Muscle layer of duodenum (tissue), 2 donors: ENCODE measurements around the gene QSOX2.

ENCODE experiments used
- H3K27ac ChIP-seq: one replicate; pipeline ENCODE4 v1.7.0; 2013; ENCODE audit warnings: mild to moderate bottlenecking, low read length
- H3K27me3 ChIP-seq: one replicate; pipeline ENCODE4 v1.7.0; 2013; ENCODE audit warnings: low read depth, mild to moderate bottlenecking, control low read depth, low read length
- H3K36me3 ChIP-seq, 2 donors: one replicate each; pipeline ENCODE4 v1.7.0; 2013; ENCODE audit warnings: low read length in 2 of 2, control low read depth in 1 of 2, mild to moderate bottlenecking in 1 of 2; ENCODE audit not compliant: insufficient read depth in 2 of 2, control insufficient read depth in 1 of 2
- H3K4me1 ChIP-seq, 2 donors: one replicate each; pipeline ENCODE4 v1.7.0; 2013; ENCODE audit warnings: low read length in 2 of 2, mild to moderate bottlenecking in 2 of 2, control low read depth in 1 of 2, moderate library complexity in 1 of 2; ENCODE audit not compliant: insufficient read depth in 2 of 2, control insufficient read depth in 1 of 2
- H3K4me3 ChIP-seq, 2 donors: one replicate each; pipeline ENCODE4 v1.7.0; 2013; ENCODE audit warnings: low read length in 2 of 2, low read depth in 1 of 2, mild to moderate bottlenecking in 1 of 2
- H3K9me3 ChIP-seq, 2 donors: one replicate each; pipeline ENCODE4 v1.7.0; 2013; ENCODE audit warnings: low read length in 2 of 2, control low read depth in 1 of 2, mild to moderate bottlenecking in 1 of 2; ENCODE audit not compliant: control insufficient read depth in 1 of 2
- donor health status: healthy.

QSOX2 gene

DNA sequence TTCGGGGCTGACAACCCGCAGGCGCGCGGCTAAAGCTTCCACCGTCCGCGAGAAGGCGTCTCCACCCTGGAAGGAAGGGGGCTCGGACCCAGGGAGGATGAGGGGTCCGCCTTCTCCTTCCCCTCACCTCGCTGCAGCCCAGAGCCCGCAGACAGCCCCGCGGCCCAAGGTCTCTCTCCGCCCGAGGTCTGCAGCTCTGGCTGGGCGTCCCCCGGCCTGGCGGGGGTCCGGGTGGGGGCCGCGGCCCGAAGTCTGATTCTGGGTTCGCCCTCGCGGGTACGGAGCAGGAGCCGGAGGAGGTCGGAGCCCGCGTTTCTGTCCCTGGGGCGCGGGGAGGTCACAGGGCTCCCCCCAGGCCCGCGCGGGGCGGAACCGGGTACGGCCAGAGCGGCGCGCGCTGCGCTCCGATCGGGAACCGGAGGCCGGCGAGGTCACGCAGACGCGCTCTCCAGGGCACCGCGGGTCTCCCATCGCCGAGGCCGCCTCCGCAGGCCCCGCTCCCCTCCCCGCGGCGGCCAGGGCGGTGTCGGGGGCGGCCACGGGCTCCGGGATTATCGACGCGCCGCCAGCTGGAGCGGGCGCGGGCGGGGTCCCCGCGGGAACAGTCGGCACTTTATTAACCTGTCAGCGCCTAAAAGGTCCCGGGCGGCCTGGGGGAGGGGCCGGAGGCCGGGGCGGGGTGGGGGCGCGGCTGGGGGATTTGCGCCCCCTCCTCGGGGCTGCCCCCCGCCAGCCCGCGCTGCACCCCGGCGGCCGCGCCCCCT, 52.3 kb downstream of the QSOX2 start:
- H3K4me3 ChIP-seq = no peak overlapping the region
- no peaks in the 10 kb centered on the region for H3K36me3 ChIP-seq
- no peaks in the 10 kb centered on the region for H3K9me3 ChIP-seq
- no peak overlapping the region for H3K27ac ChIP-seq
- H3K4me1 ChIP-seq = peaks cover 0 to 15% of the 10 kb centered on the region in 2 donors
- H3K27me3 ChIP-seq = peaks cover 29% of the 10 kb centered on the region

DNA sequence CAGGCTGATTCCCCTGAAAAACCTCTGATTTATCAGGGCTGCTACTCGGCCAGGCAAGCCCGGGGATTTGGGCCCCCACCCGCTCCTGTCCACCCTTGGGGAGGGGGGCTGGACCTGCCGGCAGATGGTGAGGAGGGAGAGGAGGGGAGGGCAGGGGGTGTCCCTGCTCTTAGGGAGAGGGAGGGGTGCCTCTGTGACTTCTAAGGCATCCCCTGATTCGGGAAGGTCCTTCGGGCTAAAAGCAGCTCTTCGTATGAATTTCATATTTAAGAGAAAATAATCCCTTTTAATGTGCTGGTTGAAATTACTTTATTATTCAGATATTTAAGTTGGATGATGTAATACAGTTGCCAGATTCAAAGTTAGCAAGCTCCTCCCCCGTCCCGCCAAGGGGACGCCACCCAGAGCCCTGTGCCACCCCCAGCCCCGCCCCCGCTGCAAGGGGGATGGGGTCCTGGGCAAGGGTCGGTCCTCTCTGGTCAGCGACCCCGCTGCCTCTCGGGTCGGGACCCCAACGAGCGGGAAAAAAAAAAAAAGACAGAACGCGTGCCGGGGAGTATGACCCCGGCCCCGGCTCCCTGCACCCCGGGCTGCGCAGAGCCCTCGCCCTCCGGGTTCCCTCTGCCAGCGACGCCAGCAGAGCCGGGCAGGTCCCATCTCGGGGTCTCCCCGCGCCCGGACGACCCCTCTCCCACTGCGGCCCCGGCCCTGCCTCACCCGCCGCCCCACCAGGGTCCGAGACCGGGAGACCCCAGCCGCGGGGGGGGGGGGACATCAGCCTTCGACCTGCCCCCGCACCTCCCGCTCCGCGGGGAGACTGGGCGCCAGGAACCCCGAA, 53.1 kb downstream of the QSOX2 start:
- H3K4me1 ChIP-seq = peaks cover 0 to 12% of the 10 kb centered on the region in 2 donors
- H3K4me3 ChIP-seq = no peak overlapping the region
- H3K27me3 ChIP-seq = peaks cover 21% of the 10 kb centered on the region
- no peaks in the 10 kb centered on the region for H3K36me3 ChIP-seq
- no peak overlapping the region for H3K27ac ChIP-seq
- H3K9me3 ChIP-seq = no peaks in the 10 kb centered on the region

DNA sequence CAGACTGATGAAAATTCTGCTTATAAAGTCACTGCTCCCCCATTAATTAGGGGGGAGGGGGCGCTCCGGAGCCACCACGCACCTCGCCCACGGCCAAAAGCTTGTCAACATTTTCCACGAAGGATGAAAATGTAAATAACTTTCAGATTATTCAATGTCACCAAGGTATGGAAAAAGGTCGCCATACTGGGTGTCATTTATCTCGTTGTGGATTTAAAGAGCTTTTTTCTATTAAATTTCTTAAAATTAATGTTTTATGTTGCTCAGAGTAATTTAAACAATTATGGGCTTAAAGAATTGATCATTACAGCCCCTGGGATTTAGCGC, 53.7 kb downstream of the QSOX2 start:
- H3K4me3 ChIP-seq = no peak overlapping the region
- H3K36me3 ChIP-seq = no peaks in the 10 kb centered on the region
- H3K4me1 ChIP-seq = peaks cover 0 to 12% of the 10 kb centered on the region in 2 donors
- H3K27ac ChIP-seq = no peak overlapping the region
- no peaks in the 10 kb centered on the region for H3K9me3 ChIP-seq
- peaks cover 20% of the 10 kb centered on the region for H3K27me3 ChIP-seq

DNA sequence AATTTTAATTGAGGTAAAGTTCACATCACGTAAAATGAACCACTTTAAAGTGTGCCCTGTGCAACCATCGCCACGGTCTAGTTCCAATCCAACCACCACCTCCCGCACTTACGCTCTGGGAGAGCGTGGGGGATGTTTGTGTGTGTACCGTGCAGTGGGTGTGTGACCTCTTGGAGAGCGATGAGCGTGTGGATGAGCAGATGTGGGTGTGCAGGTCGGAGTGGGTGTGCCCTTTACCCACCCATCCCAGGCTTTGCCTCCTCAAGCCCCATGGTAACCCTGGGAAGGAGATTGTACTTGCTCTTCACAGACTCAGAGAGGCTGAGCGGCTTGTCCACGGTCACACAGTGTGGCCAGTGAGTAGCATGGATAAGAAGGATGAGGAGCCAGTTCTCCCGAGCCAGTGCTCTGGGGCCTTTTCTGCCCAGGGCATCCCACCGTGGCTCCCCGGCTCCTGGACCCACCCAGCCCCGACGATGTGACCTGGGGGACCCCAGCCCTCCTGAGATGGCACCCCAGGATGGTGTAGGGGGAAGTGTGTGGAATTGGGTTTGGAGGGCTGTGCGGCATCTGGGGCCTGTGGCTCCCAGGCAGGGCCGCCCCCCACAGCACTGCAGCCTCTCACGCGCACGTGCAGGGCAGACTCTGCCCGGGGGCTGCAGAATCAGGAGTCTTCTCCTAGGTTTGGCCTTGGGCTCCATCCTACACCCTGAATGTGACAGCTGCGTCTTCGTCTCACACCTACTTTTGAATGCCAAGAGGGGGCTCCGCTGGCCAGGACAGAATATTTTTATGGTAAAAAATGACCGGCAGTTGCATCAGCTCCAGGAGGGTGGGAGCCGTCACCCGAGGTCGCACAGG, 54.3 kb downstream of the QSOX2 start:
- Histone ChIP-seq H3K4me3 (no peak overlapping the region), H3K4me1 (peaks cover 0 to 12% of the 10 kb centered on the region in 2 donors), H3K27me3 (peaks cover 14% of the 10 kb centered on the region), H3K27ac (no peak overlapping the region), H3K36me3 (no peaks in the 10 kb centered on the region), H3K9me3 (no peaks in the 10 kb centered on the region)

DNA sequence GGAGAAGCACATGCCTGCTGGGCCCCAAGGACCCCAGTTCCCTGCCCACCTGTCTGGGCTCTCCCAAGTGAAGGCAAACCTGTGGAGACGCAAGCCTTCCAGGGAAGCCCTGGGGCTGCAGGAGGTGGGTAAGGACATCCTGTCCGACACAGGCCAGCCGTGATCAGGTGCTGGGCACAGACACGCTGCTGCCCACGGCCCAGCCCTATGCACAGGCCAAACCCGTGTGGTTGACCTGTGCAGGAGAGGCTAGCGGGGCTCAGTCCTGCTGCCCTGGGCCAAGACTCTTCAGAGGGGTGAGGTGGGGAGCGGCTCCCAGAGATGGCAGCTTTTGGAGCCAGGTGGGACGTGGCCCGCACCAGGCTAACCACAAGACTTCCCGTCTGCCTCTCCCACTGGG, 55.0 kb downstream of the QSOX2 start:
- H3K4me1 ChIP-seq = peaks cover 0 to 12% of the 10 kb centered on the region in 2 donors
- H3K36me3 ChIP-seq = no peaks in the 10 kb centered on the region
- H3K27me3 ChIP-seq = peaks cover 7% of the 10 kb centered on the region
- no peak overlapping the region for H3K27ac ChIP-seq
- no peaks in the 10 kb centered on the region for H3K9me3 ChIP-seq
- no peak overlapping the region for H3K4me3 ChIP-seq

DNA sequence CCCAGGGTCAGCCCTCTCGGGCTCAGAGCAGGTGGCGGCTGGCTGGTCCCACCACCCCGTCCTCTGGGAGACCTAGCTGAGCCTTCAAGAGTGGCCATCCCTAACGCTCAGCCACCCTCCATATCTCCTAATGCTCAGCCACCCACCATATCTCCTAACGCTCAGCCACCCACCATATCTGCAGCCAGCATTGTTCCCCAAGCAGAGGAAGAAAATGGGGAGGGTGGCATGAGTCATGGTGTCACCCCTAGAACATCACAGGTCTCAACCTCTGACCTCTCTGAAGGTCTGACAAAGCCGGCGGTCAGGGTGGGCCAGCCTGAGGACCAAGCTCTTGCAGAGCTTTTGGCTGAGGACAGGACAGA, 55.4 kb downstream of the QSOX2 start:
- no peak overlapping the region for H3K27ac ChIP-seq
- H3K9me3 ChIP-seq = no peaks in the 10 kb centered on the region
- H3K4me1 ChIP-seq = peaks cover 0 to 12% of the 10 kb centered on the region in 2 donors
- no peak overlapping the region for H3K4me3 ChIP-seq
- no peaks in the 10 kb centered on the region for H3K36me3 ChIP-seq
- peaks cover 7% of the 10 kb centered on the region for H3K27me3 ChIP-seq

DNA sequence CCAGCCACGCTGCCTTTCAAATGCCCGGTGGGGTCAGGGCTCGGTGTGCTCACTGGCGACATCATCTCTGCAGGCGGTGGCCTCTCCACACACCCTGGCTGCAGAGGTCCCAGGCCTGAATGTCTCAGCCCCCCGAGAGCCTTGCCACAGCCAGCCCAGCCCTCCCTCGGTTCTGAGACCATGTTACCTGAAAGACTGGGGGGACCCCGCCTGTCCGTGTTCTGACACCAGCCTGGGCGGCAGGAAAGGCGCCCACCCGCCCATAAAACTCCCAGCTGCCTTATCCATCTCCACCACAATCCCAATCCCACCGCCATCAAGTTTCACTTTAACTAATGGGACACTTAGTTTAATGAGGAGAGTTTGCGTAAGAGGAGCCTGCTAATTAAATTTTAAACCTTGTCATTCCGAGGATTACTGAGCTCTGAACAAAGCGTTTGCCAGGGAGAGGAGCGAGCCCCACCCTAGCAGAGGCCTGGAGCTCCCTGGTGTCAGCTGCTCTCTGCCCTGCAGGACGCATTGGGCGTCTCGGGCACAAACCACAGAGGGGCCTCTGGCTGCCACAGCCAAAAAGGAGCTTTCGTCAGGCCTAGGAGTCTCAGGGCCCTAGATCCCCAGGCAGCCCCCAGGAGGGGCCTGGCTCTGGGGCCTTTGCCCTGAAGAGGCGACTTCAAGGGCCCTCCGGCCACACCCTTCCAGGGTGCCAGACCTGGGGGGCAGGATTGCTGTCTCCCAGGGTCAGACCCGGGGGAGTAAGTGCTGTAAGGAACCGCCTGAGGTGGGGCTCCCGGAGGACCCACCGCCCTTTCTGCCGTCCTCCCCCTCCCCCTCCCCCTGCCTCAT, 56.0 kb downstream of the QSOX2 start:
- Histone ChIP-seq H3K27ac (no peak overlapping the region), H3K36me3 (no peaks in the 10 kb centered on the region), H3K27me3 (peaks cover 7% of the 10 kb centered on the region), H3K4me1 (peaks cover 0 to 12% of the 10 kb centered on the region in 2 donors), H3K9me3 (no peaks in the 10 kb centered on the region), H3K4me3 (no peak overlapping the region)

DNA sequence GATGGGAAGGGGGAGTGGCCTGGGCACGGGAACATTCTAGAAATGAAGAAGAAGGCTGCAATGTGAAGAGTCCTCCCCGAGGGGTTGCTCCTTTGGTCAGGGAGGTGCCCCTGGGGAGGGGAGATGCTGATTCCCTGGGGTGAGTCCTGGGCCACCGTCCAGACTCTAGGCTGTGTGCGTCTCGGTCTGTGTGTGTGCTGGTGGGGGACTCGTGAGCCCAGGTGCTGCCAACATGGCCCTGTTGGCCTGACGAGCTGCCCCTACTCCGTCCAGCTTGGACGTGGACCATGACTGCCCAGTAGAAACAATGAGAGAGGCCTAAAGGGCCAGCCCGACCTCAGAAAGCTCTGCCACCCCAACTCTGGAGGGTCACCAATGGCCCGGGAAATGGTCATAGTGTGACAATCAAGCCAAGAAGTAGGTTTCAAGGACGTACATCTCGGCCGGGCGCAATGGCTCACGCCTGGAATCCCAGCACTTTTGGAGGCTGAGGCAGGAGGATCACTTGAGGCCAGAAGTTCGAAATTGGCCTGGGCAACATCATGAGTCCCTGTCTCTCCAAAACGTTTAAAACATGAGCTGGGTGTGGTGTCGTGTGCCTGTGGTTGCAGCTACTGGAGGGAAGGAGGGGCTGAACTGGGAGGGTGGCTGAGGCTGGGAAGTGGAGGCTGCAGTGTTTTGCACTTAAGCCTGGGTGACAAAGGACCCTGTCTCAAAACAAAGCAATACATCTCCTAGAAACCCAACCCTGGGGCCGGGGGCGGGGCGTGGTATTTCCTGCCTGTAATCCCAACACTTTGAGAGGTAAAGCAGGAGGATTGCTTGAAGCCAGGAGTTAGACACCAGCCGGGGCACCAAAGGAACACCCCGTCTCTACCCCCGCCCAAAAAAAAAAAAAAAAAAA, 57.7 kb downstream of the QSOX2 start:
- no peaks in the 10 kb centered on the region for H3K36me3 ChIP-seq
- peaks cover 0 to 6% of the 10 kb centered on the region in 2 donors for H3K4me1 ChIP-seq
- no peak overlapping the region for H3K27ac ChIP-seq
- H3K4me3 ChIP-seq = no peak overlapping the region
- H3K9me3 ChIP-seq = no peaks in the 10 kb centered on the region
- peaks cover 7% of the 10 kb centered on the region for H3K27me3 ChIP-seq

DNA sequence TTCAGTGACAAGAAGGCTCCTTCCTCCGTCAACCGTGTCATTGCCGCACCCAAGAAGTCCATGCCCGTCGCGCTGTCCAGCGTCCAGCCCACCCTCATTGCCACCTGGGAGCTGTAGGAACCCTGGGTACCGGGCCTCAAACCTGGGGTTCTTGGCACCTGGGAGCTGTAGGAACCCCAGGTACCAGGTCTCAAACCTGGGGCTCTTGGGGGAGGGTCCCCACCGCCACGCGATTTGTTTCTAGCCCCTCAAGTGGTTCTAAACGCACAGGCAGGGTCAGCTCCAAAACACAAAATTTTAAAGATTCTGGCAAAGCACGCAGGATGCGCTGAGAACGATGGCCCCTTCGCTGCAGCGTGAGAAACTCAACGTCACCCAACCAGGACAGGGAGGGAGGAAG, 58.4 kb downstream of the QSOX2 start:
- no peaks in the 10 kb centered on the region for H3K36me3 ChIP-seq
- H3K27ac ChIP-seq = no peak overlapping the region
- no peaks in the 10 kb centered on the region for H3K9me3 ChIP-seq
- H3K4me1 ChIP-seq = peaks cover 0 to 1% of the 10 kb centered on the region in 2 donors
- H3K27me3 ChIP-seq = peaks cover 7% of the 10 kb centered on the region
- H3K4me3 ChIP-seq = no peak overlapping the region

DNA sequence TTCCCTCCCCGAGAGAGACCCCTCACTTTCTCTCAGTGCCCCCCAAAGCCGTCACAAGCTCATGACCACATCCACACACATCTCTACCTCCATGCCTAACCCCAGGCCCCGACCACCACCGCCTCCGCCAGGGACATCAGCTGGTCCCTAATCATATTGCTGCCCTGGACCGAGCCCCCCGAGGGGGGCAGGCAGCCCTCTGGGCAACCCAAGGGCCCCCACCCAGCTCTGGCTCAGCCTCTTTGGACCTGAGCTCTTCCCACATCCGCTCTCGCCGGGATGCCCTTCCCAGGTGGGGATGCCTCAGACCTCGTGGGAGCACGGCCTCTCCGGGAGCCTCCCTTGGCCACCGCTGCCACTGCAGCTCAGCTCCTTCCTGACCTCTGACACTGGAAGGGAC, 59.2 kb downstream of the QSOX2 start:
- no peaks in the 10 kb centered on the region for H3K9me3 ChIP-seq
- H3K27me3 ChIP-seq = peaks cover 4% of the 10 kb centered on the region
- H3K27ac ChIP-seq = no peak overlapping the region
- no peak overlapping the region for H3K4me3 ChIP-seq
- H3K36me3 ChIP-seq = no peaks in the 10 kb centered on the region
- H3K4me1 ChIP-seq = no peaks in the 10 kb centered on the region
